HG03457 (cell line): ENCODE measurements around the gene CHI3L2.

Experiments used
- ATAC-seq: cut with Tn5 transposase; IDR thresholded peaks from one replicate; pipeline ENCODE4 v1.9.1; 2021; ENCODE audit warnings: moderate number of reproducible peaks; ENCODE audit not compliant: unreplicated experiment

Gene CHI3L2

DNA sequence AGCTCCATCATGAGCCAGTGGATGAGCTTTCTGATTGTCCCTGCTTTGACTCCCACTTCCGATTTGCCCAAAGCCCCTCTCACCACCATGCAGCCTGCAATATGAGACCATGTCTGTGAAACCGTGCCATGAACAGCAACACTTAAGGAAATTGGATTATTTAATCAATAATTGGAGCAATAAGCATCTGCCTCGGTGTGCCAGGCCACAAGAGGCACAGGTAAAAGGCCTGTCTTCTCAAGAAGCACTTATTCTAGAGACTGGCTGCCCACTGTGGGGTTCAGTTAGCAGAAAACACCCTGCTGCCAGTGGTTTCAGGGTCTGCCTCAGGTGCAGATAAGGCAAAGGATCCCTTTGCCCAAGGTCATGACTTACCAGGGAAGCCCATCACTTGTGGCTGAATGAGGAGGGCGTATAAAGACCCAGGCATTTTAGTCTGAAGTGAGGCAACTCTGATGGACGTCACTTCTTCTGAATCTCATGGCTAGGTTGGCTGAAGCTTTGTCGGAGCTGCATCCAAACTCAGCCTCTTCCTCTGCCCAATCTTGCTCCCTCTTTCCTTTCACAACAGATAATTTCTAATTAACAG lies 7.1 kb upstream of the CHI3L2 start:
- no peak for ATAC-seq

DNA sequence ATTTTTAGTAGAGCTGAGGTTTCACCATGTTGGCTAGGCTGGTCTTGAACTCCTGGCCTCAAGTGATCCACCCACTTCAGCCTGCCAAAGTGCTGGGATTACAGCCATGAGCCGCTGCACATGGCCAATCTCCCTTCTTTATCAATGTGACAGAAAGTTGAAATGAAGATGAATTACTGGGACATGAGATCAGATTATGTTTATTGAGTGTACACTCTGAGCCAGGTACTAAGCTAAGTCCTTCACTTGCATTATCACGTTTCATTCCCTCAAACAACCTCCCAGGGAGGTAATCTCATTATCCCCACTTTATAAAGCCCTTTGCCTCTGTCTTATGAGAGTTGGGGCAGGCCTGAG lies 6.3 kb upstream of the CHI3L2 start:
- ATAC-seq = no peak

DNA sequence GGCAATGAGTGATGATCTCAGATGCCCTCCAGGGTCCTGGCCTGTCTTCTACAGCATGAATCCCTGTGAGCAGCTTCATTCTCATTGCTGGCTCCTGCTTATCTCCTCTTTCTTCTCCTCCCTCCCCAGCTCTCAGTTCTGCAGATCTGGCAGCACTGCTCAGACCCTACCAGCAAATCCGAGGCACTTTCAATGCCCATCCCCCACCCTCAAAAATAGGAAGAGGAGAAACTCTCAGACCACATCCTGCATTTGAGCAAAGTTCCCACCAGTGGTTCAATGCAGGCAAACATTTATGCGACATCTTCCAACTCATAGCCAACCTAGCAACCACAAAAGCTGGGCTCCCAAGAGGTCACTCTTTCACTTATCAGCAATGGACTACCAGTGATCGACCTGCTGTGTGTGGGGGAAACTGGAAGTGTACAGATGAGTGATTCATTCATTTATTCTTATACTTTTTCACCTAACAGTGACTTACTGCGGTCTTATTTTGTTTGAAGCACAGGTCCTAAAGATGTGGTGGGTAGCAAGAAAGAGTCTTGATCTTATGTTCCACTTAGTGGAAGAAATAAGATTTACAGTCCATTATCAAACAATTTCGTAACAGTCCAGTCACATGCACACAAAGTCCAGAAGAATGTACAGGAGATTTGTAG lies 5.8 kb upstream of the CHI3L2 start:
- ATAC-seq = peak; percentile 44

DNA sequence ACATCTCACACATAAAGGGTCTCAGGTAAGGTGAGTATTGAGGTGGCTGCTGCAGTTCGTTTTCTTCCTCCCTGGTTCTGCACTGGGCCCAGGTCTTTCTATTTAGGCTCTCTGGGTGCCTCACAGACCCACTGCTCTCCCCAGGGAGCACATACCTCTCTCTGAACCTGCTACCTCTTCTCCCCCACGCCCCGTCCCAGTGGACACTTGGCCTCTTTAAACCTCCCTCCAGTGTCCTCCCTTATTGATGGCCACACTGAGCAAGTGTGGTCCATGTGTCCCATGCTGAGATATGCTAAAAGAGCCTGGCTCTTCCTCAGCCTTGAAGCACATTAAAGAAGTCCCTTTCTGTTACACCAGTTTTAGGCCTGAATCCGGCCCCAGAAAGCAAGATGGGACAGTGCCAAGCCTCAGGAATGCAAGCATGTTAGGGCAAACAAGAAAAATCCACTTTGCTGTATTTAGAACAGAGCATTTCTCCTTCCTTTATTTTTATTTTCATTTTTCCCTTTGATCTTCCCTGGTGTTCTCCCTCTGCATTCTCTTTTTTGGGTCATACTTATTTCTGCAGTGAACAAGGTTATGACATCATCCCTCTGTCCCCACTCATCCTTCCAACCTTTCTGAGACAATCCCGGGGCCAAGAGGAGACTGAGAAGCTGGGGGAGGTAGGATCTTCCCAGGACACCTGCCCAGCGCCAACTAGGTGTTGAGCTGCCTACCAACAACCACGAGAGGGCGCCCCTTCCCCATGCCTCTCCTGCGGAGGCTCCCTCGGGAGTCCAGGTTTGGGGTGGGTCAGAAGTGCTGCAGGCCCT lies 5.0 kb upstream of the CHI3L2 start:
- ATAC-seq = peak; percentile 5

DNA sequence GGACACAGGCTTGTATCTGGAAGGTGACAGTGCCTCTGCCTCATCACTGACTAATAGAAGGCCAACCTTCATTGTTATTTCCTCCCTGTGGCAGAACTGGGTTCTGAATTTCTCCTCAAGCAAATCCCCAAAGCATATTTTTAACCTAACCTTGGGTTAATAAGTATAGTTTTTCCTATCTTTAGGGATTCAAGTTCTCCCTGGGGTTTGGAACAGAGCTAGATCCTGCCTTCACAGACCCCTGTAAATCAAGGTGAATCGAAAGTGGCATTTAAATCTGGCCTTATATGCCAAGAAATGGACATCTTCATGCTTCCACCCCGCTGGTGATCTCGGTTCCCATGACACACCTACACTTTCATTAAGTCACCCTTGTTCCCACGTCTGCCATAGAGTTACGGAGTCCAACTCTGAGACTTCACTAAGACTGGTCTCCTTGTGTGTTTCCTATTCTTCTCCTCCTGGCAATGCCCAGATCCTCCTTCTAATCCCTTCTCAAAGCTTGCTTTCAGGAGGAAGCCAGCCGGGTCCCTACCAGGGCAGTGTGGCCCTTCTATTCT lies 4.3 kb upstream of the CHI3L2 start:
- ATAC-seq = no peak

DNA sequence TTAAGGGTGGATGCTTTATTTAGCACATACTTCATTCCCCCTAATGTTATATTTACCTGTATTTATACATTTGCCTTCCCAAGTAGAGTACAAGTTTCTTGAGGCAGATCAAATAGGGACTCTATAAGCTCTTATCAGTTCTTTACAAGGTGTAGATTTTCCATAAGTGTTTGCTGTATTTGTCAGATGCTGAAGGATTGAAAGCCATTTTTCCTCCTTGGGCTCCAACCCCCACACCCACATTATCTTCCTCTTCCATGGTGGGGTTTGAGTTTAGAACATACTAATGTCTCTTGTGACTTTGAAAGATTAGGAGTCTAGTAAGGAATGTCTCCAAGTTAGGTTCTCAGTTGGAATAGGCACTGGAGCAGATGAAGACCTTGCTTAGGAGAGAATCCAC lies 2.4 kb upstream of the CHI3L2 start:
- ATAC-seq = no peak

DNA sequence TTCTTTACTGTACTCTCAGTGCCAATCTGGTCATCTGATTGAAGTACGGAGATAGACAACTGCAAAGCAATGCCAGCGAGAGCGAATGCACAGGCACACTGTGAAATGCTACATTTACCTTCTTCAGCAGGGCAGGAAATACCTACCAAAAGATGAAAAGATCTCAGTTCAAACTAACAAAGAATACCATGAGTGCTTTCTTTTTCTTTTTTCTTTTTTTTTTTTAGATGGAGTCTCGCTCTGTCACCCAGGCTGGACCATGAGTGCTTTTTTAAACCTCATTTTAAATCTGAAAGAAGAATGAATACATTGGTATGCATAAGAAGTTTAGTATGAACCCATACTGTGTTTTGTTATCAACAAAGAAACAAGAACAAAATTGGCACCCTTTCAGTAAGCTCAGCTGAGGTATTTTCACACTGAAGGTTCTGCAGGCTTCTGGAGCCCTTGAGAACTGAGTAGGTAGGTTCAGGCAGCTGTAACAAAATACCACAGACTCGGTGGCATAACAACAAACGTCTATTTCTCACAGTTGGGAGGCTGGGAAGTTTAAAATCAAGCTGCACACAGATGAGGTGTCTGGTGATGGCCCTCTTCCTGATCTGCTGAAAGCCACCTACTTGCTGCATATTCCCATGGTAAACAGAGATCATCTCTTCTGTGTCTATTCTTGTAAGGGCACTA lies 1.7 kb upstream of the CHI3L2 start:
- no peak for ATAC-seq

DNA sequence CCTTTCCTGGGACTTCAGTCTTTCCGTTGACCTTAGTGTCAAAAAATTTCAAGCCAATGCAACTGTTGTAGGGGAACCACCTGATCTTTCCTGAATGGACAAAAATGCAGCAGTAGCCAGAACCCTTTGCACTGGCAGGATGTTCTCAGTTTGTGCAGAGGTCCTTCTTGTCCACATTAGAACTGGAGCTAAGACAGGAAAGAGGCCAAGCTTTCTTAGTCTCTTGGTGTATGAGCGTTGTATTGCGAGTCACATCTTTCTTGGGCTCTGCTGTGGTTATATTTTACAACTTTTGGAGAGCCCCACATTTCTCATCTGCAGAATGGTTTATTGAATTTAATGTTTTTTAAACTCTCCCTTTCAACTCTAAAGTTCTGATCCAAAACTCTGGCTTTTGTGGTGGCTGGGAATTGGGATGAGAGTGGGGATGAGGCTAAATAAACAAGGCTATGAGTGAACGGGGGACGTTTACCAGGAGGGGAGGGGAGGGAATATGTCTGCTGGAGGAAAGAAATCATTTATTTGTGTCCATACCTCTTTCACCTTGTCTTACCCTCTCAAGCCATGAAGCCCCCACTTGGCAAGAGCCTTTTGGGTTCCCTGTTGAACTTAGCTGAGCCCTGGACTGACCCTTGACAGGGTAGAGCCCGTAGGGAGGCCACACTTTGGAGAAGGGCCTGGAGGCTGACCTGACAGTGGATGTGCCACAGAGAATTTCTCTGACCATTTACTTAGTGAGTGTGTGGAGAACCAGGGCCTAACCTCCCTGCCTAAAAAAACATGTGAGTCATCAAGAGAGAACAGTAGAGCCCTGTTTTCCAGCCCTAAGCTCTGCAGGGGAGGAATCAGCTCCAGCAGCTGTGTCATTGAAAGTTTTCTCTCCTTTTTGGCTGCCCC lies 586 bp downstream of the CHI3L2 start:
- no peak for ATAC-seq

DNA sequence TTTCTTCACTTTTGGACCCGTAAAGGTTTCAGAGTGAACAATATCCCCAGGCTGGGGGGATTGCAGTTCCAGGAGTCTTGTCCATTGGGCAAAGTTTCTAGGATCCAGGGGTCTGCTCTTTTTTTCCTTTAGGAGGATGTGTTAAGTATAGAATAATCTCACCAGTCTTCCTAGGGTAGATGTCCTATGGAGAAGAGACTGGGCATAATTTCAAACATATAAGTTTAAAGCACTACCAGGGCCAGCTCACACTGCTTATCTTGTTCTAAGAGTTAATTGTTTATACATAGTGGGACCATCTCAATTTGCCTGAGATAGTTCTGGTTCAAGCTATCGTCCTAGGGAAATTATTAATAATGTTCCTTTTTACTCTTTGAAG lies 1.2 kb downstream of the CHI3L2 start:
- no peak for ATAC-seq

DNA sequence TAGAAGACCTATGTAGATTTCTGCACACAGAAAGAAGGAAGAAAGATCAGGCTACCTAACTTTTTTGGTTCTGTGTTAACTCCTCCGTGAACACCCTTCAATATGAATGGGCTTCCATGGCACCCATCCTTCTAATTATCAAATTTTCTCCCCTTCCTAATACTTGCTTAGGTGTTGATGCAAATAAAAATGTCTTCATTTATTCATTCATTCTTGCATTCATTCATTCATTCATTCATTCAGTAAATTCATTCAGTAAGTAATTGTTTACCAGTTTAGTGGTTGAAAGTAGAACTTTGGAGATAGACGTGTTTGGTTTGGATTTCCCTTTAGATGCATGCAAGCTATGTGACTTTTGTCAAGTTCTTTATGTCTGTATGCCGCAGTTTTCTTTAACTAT lies 4.6 kb downstream of the CHI3L2 start:
- ATAC-seq = no peak

DNA sequence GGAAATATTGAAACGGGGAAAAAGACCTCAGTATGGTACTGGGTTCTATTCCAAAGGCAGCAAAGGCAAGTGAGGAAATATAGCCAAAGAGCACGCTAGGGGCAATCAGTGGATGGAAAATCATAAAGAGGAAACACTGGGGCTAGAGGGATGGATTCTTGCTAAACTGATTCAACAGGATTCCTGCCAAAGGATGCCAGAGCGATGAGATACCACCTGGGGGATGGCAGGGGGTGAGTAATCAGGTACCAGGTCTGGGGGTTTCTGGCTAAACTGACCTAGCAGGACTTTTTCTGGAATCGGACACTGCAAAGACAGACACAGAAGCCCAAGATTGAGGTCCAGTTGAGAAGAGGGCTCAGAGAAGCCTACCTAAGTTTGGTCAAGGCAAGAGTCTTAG lies 6.7 kb downstream of the CHI3L2 start:
- no peak for ATAC-seq

DNA sequence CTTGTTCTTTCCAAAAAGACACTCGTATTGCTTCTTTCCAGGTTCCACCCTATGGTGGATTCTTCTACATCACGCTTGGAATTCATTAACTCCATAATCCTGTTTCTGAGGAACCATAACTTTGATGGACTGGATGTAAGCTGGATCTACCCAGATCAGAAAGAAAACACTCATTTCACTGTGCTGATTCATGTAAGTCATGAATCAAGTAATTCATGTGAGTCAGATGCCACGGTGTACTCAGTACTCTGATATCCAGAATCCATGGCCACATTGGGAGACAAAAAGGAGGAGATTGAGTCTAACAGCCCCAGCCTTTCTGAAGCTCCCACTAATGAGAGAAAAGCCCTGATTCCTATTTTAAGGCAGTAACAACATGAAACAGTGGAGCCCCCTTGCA lies 7.4 kb downstream of the CHI3L2 start:
- ATAC-seq = no peak

DNA sequence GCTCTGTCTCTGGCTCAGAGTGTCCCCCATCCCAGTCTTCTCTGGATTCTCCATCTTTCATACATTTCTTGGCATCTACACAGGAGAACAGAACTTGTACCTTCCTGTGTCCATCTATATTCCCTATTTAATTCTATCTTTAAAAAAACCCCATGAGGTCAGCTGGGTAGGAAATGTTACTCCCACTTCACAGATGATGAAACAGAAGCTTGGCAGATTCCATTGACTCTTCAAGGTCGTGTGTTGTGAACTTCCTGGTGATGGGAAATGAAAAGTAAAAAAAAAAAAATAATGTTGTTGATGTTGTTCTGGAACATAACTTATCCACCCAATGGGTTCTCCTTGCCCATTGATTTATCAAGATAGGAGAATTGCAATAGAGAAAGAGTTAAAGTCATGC lies 8.9 kb downstream of the CHI3L2 start:
- ATAC-seq = no peak

DNA sequence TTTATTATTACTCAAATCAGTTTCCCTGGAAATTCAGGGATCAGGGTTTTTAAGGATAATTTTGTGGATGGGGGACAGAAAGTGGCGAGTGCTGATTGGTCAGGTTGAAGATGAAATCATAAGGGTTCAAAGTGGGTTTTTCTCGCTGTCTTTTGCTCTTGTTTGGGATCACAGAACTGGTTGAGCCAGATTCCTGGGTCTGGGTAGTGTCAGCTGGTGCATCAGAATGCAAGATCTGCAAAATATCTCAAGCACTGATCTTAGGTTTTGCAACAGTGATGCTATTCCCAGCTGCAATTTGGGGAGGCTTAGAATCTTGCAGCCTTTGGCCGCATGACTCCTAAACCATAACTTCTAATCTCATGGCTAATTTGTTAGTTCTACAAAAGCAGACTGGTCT lies 9.3 kb downstream of the CHI3L2 start:
- ATAC-seq = no peak

DNA sequence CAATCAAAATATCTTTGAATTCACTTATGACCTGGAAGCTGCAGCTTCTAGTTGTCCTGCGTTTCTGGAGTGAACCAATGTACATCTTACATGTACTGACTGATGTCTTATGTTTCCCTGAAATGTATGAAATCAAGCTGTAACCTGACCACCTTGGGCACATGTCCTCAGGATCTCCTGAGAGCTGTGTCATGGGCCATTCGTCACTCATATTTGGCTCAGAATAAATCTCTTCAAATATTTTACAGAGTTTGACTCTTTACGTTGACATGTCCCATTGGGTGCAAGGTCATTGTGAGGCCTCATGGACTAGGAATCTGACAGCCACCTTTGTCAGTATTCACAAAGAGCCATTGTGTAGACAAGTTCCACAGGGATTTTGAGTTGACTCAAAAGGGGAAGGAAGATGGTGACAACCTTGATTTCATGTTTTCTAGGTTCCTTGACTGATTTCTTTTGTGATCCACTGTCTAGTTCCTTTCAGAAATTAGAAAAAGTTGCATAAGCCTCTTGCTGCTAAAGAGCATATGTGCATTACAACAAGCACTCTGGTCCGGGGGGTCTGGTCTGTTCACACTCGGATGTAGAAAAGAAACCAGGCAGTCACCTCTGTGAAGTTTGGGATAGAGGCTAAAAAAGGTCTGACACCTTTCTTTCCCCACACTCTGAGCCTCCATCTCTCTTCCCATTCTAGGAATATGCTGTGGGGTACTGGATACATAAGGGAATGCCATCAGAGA lies 10.7 kb downstream of the CHI3L2 start:
- no peak for ATAC-seq

DNA sequence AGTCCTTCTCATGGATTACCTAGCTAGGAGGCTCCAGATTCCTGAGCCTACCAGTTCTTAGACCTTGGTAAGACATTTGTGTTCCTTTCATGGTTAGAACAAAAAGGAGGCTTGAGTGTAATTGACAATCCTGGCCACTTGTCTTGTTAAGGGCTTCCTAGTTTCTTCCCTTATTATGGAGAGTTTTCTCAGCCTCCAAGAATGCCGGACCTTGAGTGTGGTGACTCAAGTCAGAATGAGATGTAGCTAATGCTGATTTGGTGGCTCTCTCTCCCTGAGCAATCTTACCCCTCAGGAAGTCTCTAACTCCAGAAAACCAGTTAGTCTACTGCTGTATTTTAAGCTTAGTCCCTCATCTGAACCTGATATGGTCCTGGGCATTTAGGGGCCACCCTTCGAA lies 14.3 kb downstream of the CHI3L2 start:
- no peak for ATAC-seq

DNA sequence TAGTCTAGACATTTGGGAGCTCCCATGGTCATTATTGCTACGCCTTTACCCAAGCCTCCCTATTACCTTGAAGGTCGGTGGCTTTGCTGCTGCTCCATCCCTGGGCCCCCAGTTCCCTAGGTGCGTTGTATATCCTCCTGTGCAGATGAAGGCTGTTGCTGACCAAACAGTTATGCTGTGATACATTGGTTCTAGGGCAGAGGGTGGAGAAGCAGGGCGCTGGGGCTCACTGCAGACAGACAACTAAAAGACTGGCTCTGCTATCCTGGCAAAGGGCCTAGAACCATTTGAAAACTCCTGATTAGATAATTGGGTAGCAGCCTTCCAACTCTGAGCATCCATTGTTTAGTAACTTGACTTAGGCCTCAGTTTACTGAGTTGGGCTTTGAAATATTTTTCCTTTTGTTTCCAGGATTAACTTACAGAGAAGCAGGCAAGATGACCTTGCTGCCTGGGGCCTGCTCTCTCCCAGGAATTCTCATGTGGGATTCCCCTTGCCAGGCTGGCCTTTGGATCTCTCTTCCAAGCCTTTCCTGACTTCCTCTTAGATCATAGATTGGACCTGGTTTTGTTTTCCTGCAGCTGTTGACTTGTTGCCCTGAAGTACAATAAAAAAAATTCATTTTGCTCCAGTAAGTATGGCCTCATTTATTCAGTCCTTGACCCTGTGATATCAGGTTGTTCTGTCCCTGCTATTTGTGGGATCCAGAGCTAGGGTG lies 15.5 kb downstream of the CHI3L2 start:
- no peak for ATAC-seq

DNA sequence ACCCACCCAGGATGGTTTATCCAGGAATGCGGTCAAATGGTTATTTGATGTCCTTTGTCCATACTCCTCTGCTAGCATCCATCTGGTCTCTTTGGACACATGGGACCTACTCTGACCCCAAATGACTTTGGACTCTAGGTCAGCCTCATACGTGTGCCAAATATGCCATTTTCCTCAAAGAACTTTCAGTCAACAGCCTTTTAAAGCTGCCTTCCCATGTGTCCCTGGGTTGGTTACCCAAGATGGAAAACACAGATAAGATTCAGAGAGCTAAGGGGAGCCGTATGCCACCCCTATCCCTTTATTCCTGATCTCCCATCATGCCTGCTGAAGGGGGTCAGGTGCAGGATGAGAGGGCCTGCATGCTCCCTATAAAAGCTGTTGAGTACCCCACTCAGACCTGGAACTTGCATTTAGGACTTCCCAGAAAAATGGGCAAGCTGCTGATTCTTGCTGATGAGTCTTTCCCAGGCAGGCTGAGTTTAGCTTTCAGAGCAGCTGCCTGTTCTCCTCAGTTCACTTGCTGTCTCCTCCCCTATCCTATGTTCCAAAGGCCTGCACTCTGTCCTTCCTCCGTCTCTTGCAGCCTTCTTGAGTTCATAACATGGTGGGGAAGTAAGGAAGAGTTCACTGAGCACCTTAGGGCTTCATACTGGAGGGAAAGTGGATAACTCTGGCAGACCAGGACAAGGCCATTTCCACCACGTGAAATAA lies 19.8 kb downstream of the CHI3L2 start:
- ATAC-seq = no peak

DNA sequence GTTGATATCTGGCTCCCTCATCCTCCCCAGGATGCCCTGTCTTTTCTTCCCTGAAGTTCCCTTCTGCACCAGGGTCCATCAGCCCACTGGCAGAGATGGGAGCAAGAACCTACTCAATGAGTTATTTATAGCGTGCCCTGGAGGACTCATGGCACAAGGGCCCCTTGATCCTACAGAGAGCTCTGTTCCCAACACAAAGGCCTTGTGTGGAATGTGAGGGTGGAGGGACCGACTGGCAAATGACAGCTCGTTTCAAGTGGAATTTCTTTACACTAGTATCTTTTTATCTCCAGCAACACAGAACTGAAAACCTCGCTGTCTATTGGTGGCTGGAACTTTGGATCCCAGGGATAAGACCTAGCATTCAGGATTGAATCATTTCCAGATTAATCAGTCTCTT lies 22.4 kb downstream of the CHI3L2 start:
- no peak for ATAC-seq
